Esophagus squamous epithelium (tissue), 4 donors: ENCODE results near the gene HOXD9.

Experiments used
- POLR2A ChIP-seq, 4 donors: fragments of 450-650 bp; IDR thresholded peaks; one replicate each; pipeline ENCODE4 v1.6.1; 2017; ENCODE audit warnings: antibody characterized with exemption in 4 of 4, mild to moderate bottlenecking in 4 of 4, moderate library complexity in 3 of 4
- TF ChIP-seq, protein P1 (sequence below), 6 experiments: fragments of 450-650 bp in 4 of 6; fragments of 200-600 bp in 2 of 6; sonication (generic) in 2 of 6; IDR thresholded peaks; one replicate each; pipeline ENCODE4 v1.5.1; 2016 to 2019; ENCODE audit warnings: antibody characterized with exemption in 6 of 6, mild to moderate bottlenecking in 4 of 6, moderate library complexity in 4 of 6

GRCh38 chr2:176081837-176082524, 40.5 kb upstream of the HOXD9 start:
- TF ChIP-seq, protein P1, sequence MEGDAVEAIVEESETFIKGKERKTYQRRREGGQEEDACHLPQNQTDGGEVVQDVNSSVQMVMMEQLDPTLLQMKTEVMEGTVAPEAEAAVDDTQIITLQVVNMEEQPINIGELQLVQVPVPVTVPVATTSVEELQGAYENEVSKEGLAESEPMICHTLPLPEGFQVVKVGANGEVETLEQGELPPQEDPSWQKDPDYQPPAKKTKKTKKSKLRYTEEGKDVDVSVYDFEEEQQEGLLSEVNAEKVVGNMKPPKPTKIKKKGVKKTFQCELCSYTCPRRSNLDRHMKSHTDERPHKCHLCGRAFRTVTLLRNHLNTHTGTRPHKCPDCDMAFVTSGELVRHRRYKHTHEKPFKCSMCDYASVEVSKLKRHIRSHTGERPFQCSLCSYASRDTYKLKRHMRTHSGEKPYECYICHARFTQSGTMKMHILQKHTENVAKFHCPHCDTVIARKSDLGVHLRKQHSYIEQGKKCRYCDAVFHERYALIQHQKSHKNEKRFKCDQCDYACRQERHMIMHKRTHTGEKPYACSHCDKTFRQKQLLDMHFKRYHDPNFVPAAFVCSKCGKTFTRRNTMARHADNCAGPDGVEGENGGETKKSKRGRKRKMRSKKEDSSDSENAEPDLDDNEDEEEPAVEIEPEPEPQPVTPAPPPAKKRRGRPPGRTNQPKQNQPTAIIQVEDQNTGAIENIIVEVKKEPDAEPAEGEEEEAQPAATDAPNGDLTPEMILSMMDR (IDR thresholded peaks at IDR 0.05), result no peak
- TF ChIP-seq POLR2A (IDR thresholded peaks at IDR 0.05), result no peak
